IMR-90 (cell line): Measurements from ENCODE around the gene MACO1. TPM values are rescaled to one million over a fixed set of nuclear protein-coding genes. Genes with fewer than 3 reads are reported as not detected.

ENCODE experiments used
- ATAC-seq: fragments of 200-7000 bp; cut with Tn5 transposase; 2 replicates; pipeline ENCODE4 v1.9.1; 2020; ENCODE audit warnings: low read depth, mild to moderate bottlenecking, moderate library complexity
- BruUV-seq: library from RNA; stranded (reverse); fragments of 400-500 nt; replicated peaks from 2 replicates; lab custom pipeline; 2021; lab: Mats Ljungman, UMichigan
- CTCF ChIA-PET: fragments of 300-600 bp; formaldehyde crosslinking; extraction: SDS; loops from one replicate; lab custom pipeline; 2021; ENCODE audit warnings: antibody characterized with exemption; lab: Yijun Ruan, JAX
- POLR2A ChIA-PET: fragments of 300-600 bp; sonication (Branson Sonifier 250); formaldehyde crosslinking; loops from one replicate; lab custom pipeline; 2022; ENCODE audit warnings: antibody characterized with exemption; ENCODE audit not compliant: unreplicated experiment; lab: Charles Lee
- DNase-seq: peaks from one replicate; pipeline ENCODE4 v3.0.0; 2013
- H2AFZ ChIP-seq: replicated peaks from 2 replicates; pipeline ENCODE3; 2013; ENCODE audit warnings: low read length, mild to moderate bottlenecking; ENCODE audit not compliant: poor library complexity
- H2AK5ac ChIP-seq: 2 replicates; pipeline ENCODE4 v1.6.1; 2013; ENCODE audit warnings: low read depth, low read length, inconsistent platforms
- H2AK9ac ChIP-seq: replicated peaks from 2 replicates; pipeline ENCODE3; 2013; ENCODE audit warnings: mild to moderate bottlenecking, low read depth, low read length, moderate library complexity; ENCODE audit not compliant: poor library complexity
- H2BK120ac ChIP-seq: 2 replicates; pipeline ENCODE4 v1.6.1; 2013; ENCODE audit warnings: low read depth, low read length, inconsistent platforms
- H2BK15ac ChIP-seq: 3 replicates; pipeline ENCODE4 v1.6.1; 2013; ENCODE audit warnings: low read depth, low read length, inconsistent platforms
- H2BK20ac ChIP-seq: 2 replicates; pipeline ENCODE4 v1.6.1; 2013; ENCODE audit warnings: low read depth, mild to moderate bottlenecking, inconsistent platforms, low read length, moderate library complexity
- H2BK5ac ChIP-seq: 2 replicates; pipeline ENCODE4 v1.6.1; 2013; ENCODE audit warnings: mild to moderate bottlenecking, low read depth, low read length, inconsistent platforms; ENCODE audit not compliant: poor library complexity, severe bottlenecking
- H3K14ac ChIP-seq: replicated peaks from 2 replicates; pipeline ENCODE4 v1.6.1; 2013; ENCODE audit warnings: low read depth, low read length, inconsistent platforms
- H3K18ac ChIP-seq: 2 replicates; pipeline ENCODE4 v1.6.1; 2013; ENCODE audit warnings: low read depth, low read length, control low read depth
- H3K23ac ChIP-seq: 2 replicates; pipeline ENCODE4 v1.6.1; 2013; ENCODE audit warnings: low read depth, low read length, inconsistent platforms
- H3K27ac ChIP-seq: 2 replicates; pipeline ENCODE4 v1.5.1; 2013; ENCODE audit warnings: mild to moderate bottlenecking, control low read depth, low read length; ENCODE audit not compliant: insufficient read depth
- H3K27me3 ChIP-seq: 2 replicates; pipeline ENCODE4 v1.6.1; 2013; ENCODE audit warnings: low read length; ENCODE audit not compliant: control insufficient read depth, insufficient read depth
- H3K36me3 ChIP-seq: 2 replicates; pipeline ENCODE4 v1.6.1; 2013; ENCODE audit warnings: low read length, mixed read lengths; ENCODE audit not compliant: control insufficient read depth, insufficient read depth
- H3K4ac ChIP-seq: 2 replicates; pipeline ENCODE4 v1.6.1; 2013; ENCODE audit warnings: low read depth, low read length, inconsistent platforms
- H3K4me1 ChIP-seq: 2 replicates; pipeline ENCODE4 v1.6.1; 2013; ENCODE audit warnings: low read length, mixed read lengths; ENCODE audit not compliant: control insufficient read depth, insufficient read depth
- H3K4me2 ChIP-seq: 2 replicates; pipeline ENCODE4 v1.6.1; 2013; ENCODE audit warnings: low read depth, mild to moderate bottlenecking, control low read depth, low read length, moderate library complexity
- H3K4me3 ChIP-seq: 2 replicates; pipeline ENCODE4 v1.5.1; 2013; ENCODE audit warnings: low read depth, mild to moderate bottlenecking, control low read depth, low read length, moderate library complexity; ENCODE audit not compliant: insufficient read depth
- H3K56ac ChIP-seq: 2 replicates; pipeline ENCODE4 v1.6.1; 2013; ENCODE audit warnings: low read length, inconsistent platforms; ENCODE audit not compliant: insufficient read depth; ENCODE audit errors: extremely low read depth
- H3K79me1 ChIP-seq, 2 experiments: 2 replicates each; pipeline ENCODE4 v1.6.1; 2013; ENCODE audit warnings: low read length in 2 of 2, inconsistent platforms in 1 of 2, low read depth in 1 of 2
- H3K9ac ChIP-seq: 2 replicates; pipeline ENCODE4 v1.6.1; 2013; ENCODE audit warnings: low read depth, low read length, control low read depth
- H3K9me1 ChIP-seq: 2 replicates; pipeline ENCODE4 v1.6.1; 2013; ENCODE audit warnings: low read length, inconsistent platforms; ENCODE audit not compliant: insufficient read depth
- H3K9me3 ChIP-seq: 2 replicates; pipeline ENCODE4 v1.6.1; 2013; ENCODE audit warnings: low read length; ENCODE audit not compliant: control insufficient read depth, insufficient read depth
- H4K20me1 ChIP-seq: 2 replicates; pipeline ENCODE4 v1.6.1; 2013; ENCODE audit warnings: low read length, inconsistent platforms; ENCODE audit not compliant: insufficient read depth
- H4K5ac ChIP-seq: 2 replicates; pipeline ENCODE4 v1.6.1; 2013; ENCODE audit warnings: mild to moderate bottlenecking, low read depth, low read length, control low read depth
- H4K8ac ChIP-seq, 2 experiments: 2 replicates each; pipeline ENCODE4 v1.6.1; 2013; ENCODE audit warnings: low read depth in 2 of 2, low read length in 2 of 2, control low read depth in 1 of 2, inconsistent platforms in 1 of 2
- H4K91ac ChIP-seq: 2 replicates; pipeline ENCODE4 v1.6.1; 2013; ENCODE audit warnings: low read depth, low read length, inconsistent platforms; ENCODE audit not compliant: insufficient read depth
- CHD1 ChIP-seq: IDR thresholded peaks from 2 replicates; pipeline ENCODE4 v1.6.1; 2012; ENCODE audit warnings: low read depth, low read length, improper control_type of control experiment
- FOS ChIP-seq: fragments of 150-350 bp; IDR thresholded peaks from 2 replicates; pipeline ENCODE4 v1.6.1; 2016; ENCODE audit warnings: low read depth, low read length
- MAFK ChIP-seq: IDR thresholded peaks from 2 replicates; pipeline ENCODE4 v1.6.1; 2012; ENCODE audit warnings: low read depth, low read length, improper control_type of control experiment
- MAZ ChIP-seq: IDR thresholded peaks from 2 replicates; pipeline ENCODE4 v1.6.1; 2012; ENCODE audit warnings: low read depth, mild to moderate bottlenecking, low read length, improper control_type of control experiment, moderate library complexity, borderline replicate concordance
- MXI1 ChIP-seq: IDR thresholded peaks from 2 replicates; pipeline ENCODE4 v1.6.1; 2012; ENCODE audit warnings: low read depth, mild to moderate bottlenecking, low read length, moderate library complexity, borderline replicate concordance
- NFE2L2 ChIP-seq: fragments of 150-350 bp; IDR thresholded peaks from 2 replicates; pipeline ENCODE4 v1.6.1; 2016; ENCODE audit warnings: low read depth, mild to moderate bottlenecking, low read length
- POLR2A ChIP-seq: IDR thresholded peaks from 2 replicates; pipeline ENCODE4 v1.6.1; 2012; ENCODE audit warnings: mild to moderate bottlenecking, low read depth, low read length
- RAD21 ChIP-seq: IDR thresholded peaks from 2 replicates; pipeline ENCODE4 v1.6.1; 2012; ENCODE audit warnings: low read length, improper control_type of control experiment
- RCOR1 ChIP-seq: IDR thresholded peaks from 2 replicates; pipeline ENCODE4 v1.6.1; 2012; ENCODE audit warnings: mild to moderate bottlenecking, low read length, improper control_type of control experiment; ENCODE audit not compliant: insufficient replicate concordance
- RFX5 ChIP-seq: IDR thresholded peaks from 2 replicates; pipeline ENCODE4 v1.8.0; 2012; ENCODE audit warnings: low read depth, mild to moderate bottlenecking, low read length, moderate library complexity
- SMC3 ChIP-seq: fragments of 150-350 bp; IDR thresholded peaks from 2 replicates; pipeline ENCODE4 v1.6.1; 2016; ENCODE audit warnings: low read depth, mild to moderate bottlenecking, antibody characterized with exemption, low read length, moderate library complexity
- WGBS, 2 experiments: methylation state at CpG; one replicate each; pipeline versions ENCODE4 v1.1.5 to v1.1.7; 2013; ENCODE audit warnings: missing lambda C conversion rate in 2 of 2; ENCODE audit not compliant: insufficient read length in 1 of 2; ENCODE audit errors: extremely low coverage in 2 of 2; 5-methylcytosine and 5-hydroxymethylcytosine counted together
- dilution Hi-C: fragments of 300-500 bp; cut with HindIII; formaldehyde crosslinking; loops from one replicate; pipeline ENCODE4 v1.14.3; 2018; ENCODE audit warnings: low sequenced_read_pairs; ENCODE audit not compliant: unreplicated experiment
- in situ Hi-C: fragments of 300-500 bp; cut with MboI; formaldehyde crosslinking; loops from 3 replicates; pipeline ENCODE4 v1.14.3; 2019; ENCODE audit warnings: low sequenced_read_pairs, inconsistent platforms, mixed read lengths
- intact Hi-C: fragments of 100-400 bp; cut with micrococcal nuclease; formaldehyde crosslinking; loops from 2 replicates; pipeline ENCODE4 v1.10.0; 2022
- polyA plus RNA-seq, 3 experiments: library from polyadenylated mRNA; depleted of rRNA; stranded (reverse); fragments of >200 nt; gene quantifications; 2 replicates each; pipeline ENCODE4 v1.2.3, GENCODE V29; 2012; ENCODE audit warnings: low replicate concordance in 1 of 3
- total RNA-seq: library from RNA; depleted of rRNA; stranded (reverse); fragments of >200 nt; gene quantifications from 2 replicates; pipeline ENCODE4 v1.2.3, GENCODE V29; 2012
- TF ChIP-seq, protein P1 (sequence below): fragments of 150-350 bp; IDR thresholded peaks from 2 replicates; pipeline ENCODE4 v1.6.1; 2016; ENCODE audit warnings: low read depth, mild to moderate bottlenecking, low read length, moderate library complexity, borderline replicate concordance
- TF ChIP-seq, protein P2 (sequence below): conservative IDR thresholded peaks from 2 replicates; pipeline ENCODE4 v1.5.1; 2012; ENCODE audit warnings: mild to moderate bottlenecking, low read depth, low read length, improper control_type of control experiment
- TF ChIP-seq, protein P3 (sequence below): fragments of 150-350 bp; IDR thresholded peaks from 2 replicates; pipeline ENCODE4 v1.6.1; 2017; ENCODE audit warnings: mild to moderate bottlenecking, antibody characterized with exemption, low read length, low read depth

MACO1 gene
- total and polyA plus RNA-seq, 2 of the 4 experiments (the other 2 are of a cell fraction): 6.8 to 12.7 TPM

DNA sequence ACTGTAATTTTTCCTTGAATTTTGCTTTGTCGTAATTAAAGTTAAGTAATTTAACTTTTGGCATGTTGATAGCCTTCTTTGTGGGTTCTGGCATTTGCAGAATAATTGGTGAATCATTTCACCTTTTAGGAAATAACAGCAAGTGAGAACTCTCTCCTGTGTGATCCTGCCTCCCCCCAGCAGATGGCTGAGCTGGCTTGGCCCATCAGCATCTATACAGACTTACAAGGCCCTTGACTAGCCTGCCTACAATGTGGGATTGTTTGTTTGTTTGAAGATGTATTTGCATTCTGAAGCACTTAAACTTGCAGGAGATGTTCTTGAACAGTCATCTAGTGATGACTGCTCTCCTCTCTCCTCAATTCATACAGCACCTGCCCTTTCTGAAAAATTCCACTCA, 55.9 kb downstream of the MACO1 start:
- Histone ChIP-seq H3K14ac (no peak overlapping the region), H3K27me3 (no peaks in the 10 kb centered on the region), H4K5ac (no peak overlapping the region), H3K23ac (no peak overlapping the region), H2AK5ac (no peak overlapping the region), H3K4ac (no peak overlapping the region), H3K4me1 (no peaks in the 10 kb centered on the region), H2BK15ac (no peak overlapping the region), H2BK20ac (no peak overlapping the region), H3K18ac (no peak overlapping the region), H2AK9ac (no peak overlapping the region), H2BK5ac (no peak overlapping the region), H3K79me1 (peaks cover 21 to 29% of the 10 kb centered on the region in 2 experiments), H3K9me1 (peaks cover 4% of the 10 kb centered on the region; the same call in 1 of the 2 replicates), H4K91ac (no peak overlapping the region), H4K20me1 (no peaks in the 10 kb centered on the region), H3K4me2 (no peak overlapping the region), H3K4me3 (no peak overlapping the region), H3K56ac (no peak overlapping the region), H3K9me3 (no peaks in the 10 kb centered on the region), H3K27ac (no peak overlapping the region), H2BK120ac (no peak overlapping the region), H3K9ac (no peak overlapping the region), H4K8ac (no peak overlapping the region), H2AFZ (no peak overlapping the region), H3K36me3 (peaks cover 16% of the 10 kb centered on the region)
- BruUV-seq: no TSS peak
- no CpG with 5 or more reads among the region's 1 CpG for WGBS, 2 experiments
- POLR2A ChIA-PET: interaction anchor here (0.7 kb wide), 1 partner anchor 845 kb away, joined by 3 read pairs; no protein-coding TSS in a partner anchor
- intact Hi-C loops (loop anchor here (1.0 to 10.0 kb wide), 2 partner anchors 37 to 52 kb away; partner anchors contain the start of gene MACO1), dilution Hi-C loops (no loop called here), in situ Hi-C loops (no loop called here)
- ATAC-seq (peak; percentile 94), DNase-seq (peak; percentile 76)
- CTCF ChIA-PET: interaction anchor here (0.7 to 2.8 kb wide), 2 partner anchors 13 to 19 kb away, joined by 3 to 8 read pairs; no protein-coding TSS in a partner anchor
- no peak for TF ChIP-seq POLR2A
- TF ChIP-seq, protein P1, sequence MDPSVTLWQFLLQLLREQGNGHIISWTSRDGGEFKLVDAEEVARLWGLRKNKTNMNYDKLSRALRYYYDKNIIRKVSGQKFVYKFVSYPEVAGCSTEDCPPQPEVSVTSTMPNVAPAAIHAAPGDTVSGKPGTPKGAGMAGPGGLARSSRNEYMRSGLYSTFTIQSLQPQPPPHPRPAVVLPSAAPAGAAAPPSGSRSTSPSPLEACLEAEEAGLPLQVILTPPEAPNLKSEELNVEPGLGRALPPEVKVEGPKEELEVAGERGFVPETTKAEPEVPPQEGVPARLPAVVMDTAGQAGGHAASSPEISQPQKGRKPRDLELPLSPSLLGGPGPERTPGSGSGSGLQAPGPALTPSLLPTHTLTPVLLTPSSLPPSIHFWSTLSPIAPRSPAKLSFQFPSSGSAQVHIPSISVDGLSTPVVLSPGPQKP: no peak
- no peak for TF ChIP-seq MAZ
- no peak for TF ChIP-seq FOS
- TF ChIP-seq, protein P2, sequence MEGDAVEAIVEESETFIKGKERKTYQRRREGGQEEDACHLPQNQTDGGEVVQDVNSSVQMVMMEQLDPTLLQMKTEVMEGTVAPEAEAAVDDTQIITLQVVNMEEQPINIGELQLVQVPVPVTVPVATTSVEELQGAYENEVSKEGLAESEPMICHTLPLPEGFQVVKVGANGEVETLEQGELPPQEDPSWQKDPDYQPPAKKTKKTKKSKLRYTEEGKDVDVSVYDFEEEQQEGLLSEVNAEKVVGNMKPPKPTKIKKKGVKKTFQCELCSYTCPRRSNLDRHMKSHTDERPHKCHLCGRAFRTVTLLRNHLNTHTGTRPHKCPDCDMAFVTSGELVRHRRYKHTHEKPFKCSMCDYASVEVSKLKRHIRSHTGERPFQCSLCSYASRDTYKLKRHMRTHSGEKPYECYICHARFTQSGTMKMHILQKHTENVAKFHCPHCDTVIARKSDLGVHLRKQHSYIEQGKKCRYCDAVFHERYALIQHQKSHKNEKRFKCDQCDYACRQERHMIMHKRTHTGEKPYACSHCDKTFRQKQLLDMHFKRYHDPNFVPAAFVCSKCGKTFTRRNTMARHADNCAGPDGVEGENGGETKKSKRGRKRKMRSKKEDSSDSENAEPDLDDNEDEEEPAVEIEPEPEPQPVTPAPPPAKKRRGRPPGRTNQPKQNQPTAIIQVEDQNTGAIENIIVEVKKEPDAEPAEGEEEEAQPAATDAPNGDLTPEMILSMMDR: peak; percentile 53
- TF ChIP-seq CHD1: no peak
- no peak for TF ChIP-seq NFE2L2
- peak; percentile 59 for TF ChIP-seq RAD21
- no peak for TF ChIP-seq MAFK
- TF ChIP-seq, protein P3, sequence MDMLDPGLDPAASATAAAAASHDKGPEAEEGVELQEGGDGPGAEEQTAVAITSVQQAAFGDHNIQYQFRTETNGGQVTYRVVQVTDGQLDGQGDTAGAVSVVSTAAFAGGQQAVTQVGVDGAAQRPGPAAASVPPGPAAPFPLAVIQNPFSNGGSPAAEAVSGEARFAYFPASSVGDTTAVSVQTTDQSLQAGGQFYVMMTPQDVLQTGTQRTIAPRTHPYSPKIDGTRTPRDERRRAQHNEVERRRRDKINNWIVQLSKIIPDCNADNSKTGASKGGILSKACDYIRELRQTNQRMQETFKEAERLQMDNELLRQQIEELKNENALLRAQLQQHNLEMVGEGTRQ: no peak
- TF ChIP-seq RFX5: no peak
- TF ChIP-seq MXI1: no peak
- TF ChIP-seq RCOR1: no peak
- TF ChIP-seq SMC3: peak; percentile 66
